ENCODE data around the gene ANKS1A. TPM values are rescaled to one million over a fixed set of nuclear protein-coding genes. Genes with fewer than 3 reads are reported as not detected.

ANKS1A gene
- total RNA-seq, 1 experiment from 2014 or later = 26.5 TPM

DNA sequence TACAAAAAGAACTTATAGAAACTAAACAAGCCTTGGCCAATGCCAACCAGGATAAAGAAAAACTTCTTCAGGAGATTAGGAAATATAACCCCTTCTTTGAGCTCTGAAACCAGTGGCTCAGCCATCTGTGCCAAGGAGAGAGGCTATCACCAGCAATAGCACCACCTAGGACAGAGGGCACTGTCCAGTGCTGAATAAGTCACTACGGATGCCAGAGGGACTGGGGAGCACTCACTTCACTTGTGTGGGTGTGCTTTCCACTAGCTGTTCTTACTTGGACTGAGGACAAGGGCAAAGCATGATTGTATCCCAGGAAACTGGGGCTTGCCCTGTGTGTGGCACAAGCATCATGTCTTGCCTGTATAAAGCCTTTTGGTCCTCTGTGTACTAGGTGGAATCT lies 16.7 kb upstream of the ANKS1A start:
- no peaks in the 10 kb centered on the region for H3K9me3 ChIP-seq (ENCODE audit: control insufficient read depth, low read depth, low read length)
- no peaks in the 10 kb centered on the region for H3K9me3 Mint-ChIP-seq
- H3K56ac ChIP-seq (ENCODE audit: insufficient read length, low read depth, low read length) = no peak overlapping the region
- DNase-seq = no peak
- no peak overlapping the region for H3K4me2 ChIP-seq (ENCODE audit: insufficient read depth, insufficient read length, low read length)
- H3K9ac ChIP-seq (ENCODE audit: extremely low read depth, insufficient read length, low read length) = no peak overlapping the region
- no peak overlapping the region for H3K27ac ChIP-seq (ENCODE audit: insufficient read length, low read depth, low read length)
- H4K91ac ChIP-seq (ENCODE audit: insufficient read length, low read depth, low read length) = no peak overlapping the region
- no peak overlapping the region for H4K5ac ChIP-seq (ENCODE audit: insufficient read length, low read depth, low read length)
- H3K27me3 ChIP-seq (ENCODE audit: insufficient read depth, low read length) = no peaks in the 10 kb centered on the region
- H3T11ph ChIP-seq (ENCODE audit: low read length) = no peak overlapping the region
- H4K20me1 ChIP-seq (ENCODE audit: control insufficient read depth, insufficient read depth, insufficient read length) = no peaks in the 10 kb centered on the region
- H3K27ac Mint-ChIP-seq = no peak overlapping the region
- no peak overlapping the region for H3K18ac ChIP-seq (ENCODE audit: insufficient read length, low read depth, low read length)
- H3K14ac ChIP-seq (ENCODE audit: insufficient read depth, low read length) = no peak overlapping the region
- no peak overlapping the region for H3K4me3 Mint-ChIP-seq
- no peak overlapping the region for H2AK5ac ChIP-seq (ENCODE audit: insufficient read length, low read length)
- peaks cover 7% of the 10 kb centered on the region; the same call in 1 of the 2 replicates for H3K4me1 ChIP-seq (ENCODE audit: insufficient read depth, low read length)
- H3K79me1 ChIP-seq (ENCODE audit: insufficient read depth, low read depth, low read length, poor library complexity, severe bottlenecking) = no peaks in the 10 kb centered on the region
- H3K27me3 Mint-ChIP-seq (ENCODE audit: low read depth) = no peaks in the 10 kb centered on the region
- H3K4me1 Mint-ChIP-seq = peaks cover 8 to 11% of the 10 kb centered on the region in 2 experiments; a peak in 3 of 4 replicates
- H2BK20ac ChIP-seq (ENCODE audit: low read depth, low read length, poor library complexity, severe bottlenecking) = no peak overlapping the region
- H3K36me3 Mint-ChIP-seq (ENCODE audit: insufficient read depth in 1 of 3, low read depth in 3 of 3) = peaks cover 19 to 78% (median 57%) of the 10 kb centered on the region in 3 experiments
- TF ChIP-seq, protein P1, sequence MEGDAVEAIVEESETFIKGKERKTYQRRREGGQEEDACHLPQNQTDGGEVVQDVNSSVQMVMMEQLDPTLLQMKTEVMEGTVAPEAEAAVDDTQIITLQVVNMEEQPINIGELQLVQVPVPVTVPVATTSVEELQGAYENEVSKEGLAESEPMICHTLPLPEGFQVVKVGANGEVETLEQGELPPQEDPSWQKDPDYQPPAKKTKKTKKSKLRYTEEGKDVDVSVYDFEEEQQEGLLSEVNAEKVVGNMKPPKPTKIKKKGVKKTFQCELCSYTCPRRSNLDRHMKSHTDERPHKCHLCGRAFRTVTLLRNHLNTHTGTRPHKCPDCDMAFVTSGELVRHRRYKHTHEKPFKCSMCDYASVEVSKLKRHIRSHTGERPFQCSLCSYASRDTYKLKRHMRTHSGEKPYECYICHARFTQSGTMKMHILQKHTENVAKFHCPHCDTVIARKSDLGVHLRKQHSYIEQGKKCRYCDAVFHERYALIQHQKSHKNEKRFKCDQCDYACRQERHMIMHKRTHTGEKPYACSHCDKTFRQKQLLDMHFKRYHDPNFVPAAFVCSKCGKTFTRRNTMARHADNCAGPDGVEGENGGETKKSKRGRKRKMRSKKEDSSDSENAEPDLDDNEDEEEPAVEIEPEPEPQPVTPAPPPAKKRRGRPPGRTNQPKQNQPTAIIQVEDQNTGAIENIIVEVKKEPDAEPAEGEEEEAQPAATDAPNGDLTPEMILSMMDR (conservative IDR thresholded peaks at IDR 0.05) = no peak
- H2BK12ac ChIP-seq (ENCODE audit: insufficient read length, low read depth, low read length) = no peak overlapping the region
- no peak overlapping the region for H2AFZ ChIP-seq (ENCODE audit: low read length)
- no peak overlapping the region for H3K23ac ChIP-seq (ENCODE audit: insufficient read length, low read depth, low read length)
- no peak overlapping the region for H2BK15ac ChIP-seq (ENCODE audit: low read depth, low read length)
- no peak overlapping the region for H2BK120ac ChIP-seq (ENCODE audit: low read depth, low read length, poor library complexity, severe bottlenecking)
- no peak overlapping the region for H2BK5ac ChIP-seq (ENCODE audit: insufficient read length, low read length)
- no CpG with 5 or more reads among the region's 1 CpG for WGBS (ENCODE audit: extremely low coverage, insufficient read length, low lambda C conversion rate)
- H3K4ac ChIP-seq (ENCODE audit: low read depth, low read length) = no peak overlapping the region
- H4K8ac ChIP-seq (replicated peaks; ENCODE audit: insufficient read length, low read depth, low read length) = no peak overlapping the region
- H3K79me2 ChIP-seq (ENCODE audit: insufficient read depth, low read length) = no peaks in the 10 kb centered on the region
- H3K23me2 ChIP-seq (ENCODE audit: insufficient read length, low read depth, low read length, poor library complexity, severe bottlenecking) = no peaks in the 10 kb centered on the region

Data from H9 (cell line).